GM19238 (cell line): ENCODE results near the gene MTUS2.
A peak's percentile ranks its signal among the peaks of the same experiment; 100 is the strongest.
"Not testable (repeated sequence)": the region's sequence is repeated elsewhere in the genome, so short reads cannot be mapped to it uniquely, and the experiment has no call there.

Experiments used
- DNase-seq: peaks from one replicate; pipeline ENCODE4 v3.0.0; 2011; ENCODE audit warnings: low spot score; ENCODE audit not compliant: insufficient read length

MTUS2 gene

DNA sequence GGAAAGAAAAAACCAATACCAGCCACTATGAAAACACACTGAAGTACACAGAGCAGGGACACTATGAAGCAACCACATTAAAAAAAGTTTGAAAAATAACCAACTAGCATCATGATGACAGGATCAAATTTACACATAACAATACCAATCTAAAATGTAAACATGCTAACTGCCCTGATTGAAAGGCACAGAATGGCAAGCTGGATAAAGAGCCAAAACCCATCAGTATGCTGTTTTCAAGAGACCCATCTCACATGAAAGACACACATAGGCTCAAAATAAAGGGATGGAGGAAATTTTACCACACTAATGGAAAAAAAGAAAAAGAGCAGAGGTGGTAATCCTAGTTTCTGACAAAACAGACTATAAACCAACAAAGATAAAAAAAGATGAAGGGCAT, 484.0 kb downstream of the MTUS2 start:
- no peak for DNase-seq

DNA sequence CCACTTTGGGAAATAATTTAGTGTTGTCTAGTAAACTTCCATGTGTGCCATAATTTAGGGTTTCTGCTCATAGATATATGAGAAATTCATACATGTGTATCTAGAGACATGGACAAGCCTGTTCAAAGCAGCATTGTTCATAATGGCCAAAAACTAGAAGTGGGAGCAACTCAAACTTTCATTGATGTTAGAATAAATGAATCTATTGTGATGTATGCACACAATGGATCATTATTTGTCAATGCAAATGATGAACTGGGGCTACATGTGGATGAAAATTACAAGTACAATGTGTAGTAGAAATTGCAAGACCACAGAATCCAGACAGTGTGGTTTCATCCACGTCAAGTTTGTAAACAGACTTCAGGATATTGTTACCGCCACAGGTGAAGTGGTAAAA, 490.7 kb downstream of the MTUS2 start:
- DNase-seq = no peak

DNA sequence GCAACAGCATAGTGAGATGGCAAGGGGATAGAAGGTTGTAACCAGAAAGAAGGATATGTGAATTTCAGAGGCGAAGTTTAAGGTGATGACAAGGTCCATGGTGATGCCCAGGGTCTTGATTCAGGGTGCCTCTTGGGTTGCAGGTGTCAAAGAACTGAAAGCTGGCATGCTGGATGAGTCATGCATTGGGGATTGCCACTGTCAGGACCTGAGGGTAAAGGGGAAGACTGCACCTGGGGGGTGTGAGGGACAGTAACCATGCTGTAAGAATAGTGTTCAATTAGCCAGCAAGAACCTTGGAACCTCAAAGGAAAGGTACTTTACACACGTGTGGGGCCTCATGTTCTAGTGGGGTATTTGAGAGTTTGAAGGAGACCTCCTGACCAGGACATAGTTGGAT, 495.7 kb downstream of the MTUS2 start:
- no peak for DNase-seq

DNA sequence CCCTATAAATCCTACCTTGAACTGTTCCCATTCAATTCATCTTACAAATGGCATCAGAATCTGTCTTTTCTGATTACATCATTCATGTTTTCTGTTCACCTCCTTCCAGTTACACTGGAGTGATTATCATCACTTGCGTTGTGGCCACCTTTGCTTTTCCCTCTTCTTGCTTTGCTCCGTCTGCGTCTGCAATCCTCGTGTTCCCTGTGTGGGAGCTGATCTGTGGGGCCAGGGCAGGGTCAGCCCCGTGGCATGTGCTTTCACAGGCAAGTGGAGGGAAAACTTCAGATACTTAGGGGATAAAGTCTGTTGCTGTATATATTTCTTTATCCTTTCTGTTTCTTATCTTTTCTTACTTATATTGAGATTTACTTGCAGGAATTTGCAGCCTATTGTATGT, 497.7 kb downstream of the MTUS2 start:
- DNase-seq = no peak

DNA sequence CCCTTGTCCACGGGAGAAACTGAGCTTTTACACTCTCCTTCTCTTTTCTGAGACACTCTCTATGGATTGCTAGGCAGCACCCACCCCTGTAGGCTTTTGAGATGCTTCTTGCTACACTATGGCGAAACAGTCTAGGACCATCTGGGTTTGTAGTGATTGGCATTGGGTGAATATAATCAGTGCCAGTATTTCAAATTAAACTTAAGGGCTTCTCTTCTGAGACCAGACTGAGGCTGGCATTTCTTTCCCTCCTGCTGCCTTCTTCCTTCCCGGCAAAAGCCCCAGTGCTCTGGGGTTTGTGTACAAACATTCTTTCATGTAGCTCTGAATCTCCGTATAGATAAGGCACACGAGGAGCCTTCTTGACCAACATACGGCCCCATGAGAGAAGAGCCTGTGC, 498.6 kb downstream of the MTUS2 start:
- no peak for DNase-seq

DNA sequence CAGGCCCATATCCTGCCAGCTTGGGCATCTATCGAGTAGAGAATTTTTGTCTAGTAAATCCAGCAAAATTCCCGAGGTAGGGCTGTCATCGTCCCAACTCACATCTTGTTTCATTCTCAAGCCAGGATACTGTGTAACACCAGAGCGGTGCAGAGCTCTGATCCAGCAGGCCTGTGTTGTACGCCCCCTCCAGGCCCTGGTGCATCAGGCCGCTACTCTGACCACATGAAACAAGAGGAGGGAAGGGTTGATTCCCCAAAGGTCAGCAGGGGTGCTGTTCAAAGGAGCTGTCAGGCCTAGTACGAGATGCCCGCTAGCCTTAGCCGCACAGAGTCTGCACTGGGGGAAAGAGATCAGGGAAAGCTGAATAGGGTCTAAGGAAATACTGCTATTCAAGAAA, 499.3 kb downstream of the MTUS2 start:
- DNase-seq = no peak

DNA sequence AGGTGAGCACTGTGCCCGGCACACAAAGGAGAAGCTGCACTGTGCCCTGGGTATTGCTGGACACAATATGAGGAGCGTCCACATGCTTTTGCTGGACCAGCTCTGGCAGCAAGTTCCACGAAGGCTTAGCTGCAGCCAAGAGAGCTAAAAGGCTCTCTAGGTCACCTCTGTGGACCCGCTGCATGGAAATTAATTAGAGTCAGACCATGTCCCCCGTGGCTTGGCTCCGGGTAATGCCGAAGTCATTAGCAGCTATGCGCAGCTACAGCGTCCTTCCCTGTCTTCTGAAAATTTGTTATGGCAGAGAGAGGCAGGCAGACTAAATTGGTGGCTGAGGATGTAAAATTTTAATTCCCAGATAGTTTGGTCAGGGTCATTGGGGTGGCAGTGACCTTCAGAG, 503.8 kb downstream of the MTUS2 start:
- no peak for DNase-seq

DNA sequence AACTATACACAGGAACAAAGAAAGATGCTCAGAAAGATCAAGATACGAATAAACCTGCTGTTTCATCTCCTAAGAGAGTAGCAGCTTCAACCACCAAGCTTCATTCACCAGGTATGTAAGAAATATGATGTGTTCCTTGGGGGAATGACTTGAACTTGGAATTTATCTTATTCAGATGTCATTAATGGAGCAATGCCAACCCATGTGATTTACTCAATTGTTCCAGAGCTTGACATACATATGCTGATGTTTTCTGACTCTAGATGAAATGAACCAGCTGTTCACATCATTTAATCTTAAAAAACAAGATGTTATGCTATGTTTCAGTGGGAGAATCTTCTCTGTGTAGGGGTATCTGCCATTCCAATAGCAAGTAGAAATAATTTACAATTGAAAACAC, 504.5 kb downstream of the MTUS2 start:
- DNase-seq = no peak

DNA sequence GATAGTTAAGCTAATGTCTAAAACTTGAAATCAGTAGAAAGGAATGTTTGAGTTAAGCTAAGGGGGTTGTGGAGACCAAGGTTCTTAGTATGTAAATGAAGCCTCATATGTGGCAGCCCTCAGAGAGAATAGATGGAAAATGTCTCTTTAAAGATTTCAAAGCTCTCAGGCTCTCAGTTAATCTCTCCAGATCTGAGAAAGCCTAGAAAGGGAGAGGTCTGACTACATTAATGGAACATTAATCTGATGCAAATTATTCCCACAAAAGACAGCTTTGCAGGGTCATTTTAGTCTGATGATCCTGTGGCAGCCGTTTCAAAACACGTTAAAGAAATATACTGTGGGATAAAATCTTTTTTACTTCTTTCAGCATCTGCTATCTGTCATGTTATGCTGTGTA, 508.4 kb downstream of the MTUS2 start:
- no peak for DNase-seq

DNA sequence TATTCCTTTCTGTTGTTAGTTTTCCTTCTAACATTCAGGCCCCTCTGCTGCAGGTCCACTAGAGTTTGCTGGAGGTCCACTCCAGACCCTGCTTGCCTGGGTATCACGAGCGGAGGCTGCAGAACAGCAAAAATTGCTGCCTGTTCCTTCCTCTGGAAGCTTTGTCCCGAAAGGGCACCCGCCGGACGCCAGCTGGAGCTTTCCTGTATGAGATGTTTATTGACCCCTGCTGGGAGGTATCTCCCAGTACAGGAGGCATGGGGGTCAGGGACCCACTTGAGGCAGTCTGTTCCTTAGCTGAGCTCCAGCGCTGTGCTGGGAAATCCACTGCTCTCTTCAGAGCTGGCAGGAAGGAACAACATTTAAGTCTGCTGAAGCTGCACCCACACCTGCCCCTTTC, 516.2 kb downstream of the MTUS2 start:
- DNase-seq = no peak

DNA sequence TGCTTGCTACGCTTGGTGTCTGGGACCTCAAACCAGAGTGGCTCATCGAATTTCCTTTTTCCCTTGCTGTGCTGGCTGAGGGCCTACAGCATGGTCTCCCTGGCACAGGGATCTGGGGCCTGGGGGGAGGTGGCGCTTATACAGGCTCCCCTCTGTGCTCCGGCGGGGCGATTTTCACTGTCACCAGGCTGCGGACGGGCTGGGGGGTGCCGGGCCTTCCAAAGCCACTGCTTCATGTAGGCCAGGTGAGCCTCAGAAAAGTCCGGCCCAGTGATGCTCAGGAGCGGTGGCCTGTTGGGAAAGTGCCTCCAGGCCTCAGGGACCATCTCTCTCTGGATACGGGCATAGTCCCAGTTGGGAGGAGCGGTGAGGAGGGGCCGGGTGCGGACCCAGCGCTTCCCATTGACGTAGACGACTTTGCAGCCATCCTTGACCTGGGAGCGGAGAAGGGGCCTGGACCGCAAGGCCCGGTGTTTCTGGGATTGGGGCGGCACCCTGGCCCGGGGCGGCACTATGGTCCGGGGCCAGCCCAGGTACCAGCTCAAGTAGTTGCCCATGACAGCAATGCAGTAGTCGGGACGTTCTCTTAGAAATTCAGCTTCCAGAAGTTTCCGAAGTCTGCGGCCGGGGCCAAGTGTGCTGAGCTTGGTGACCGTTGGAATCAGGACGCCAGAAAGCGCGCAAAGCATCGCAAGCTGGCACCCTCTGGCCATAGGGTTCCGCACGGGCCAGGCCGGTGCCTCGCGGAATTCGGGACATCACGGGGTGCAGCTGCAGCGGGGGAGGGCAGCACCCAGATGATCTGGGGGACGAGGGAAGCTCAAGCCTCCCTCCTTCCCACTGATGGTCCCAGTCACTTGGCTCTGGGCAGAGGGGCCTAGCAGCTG, 519.5 kb downstream of the MTUS2 start:
- DNase-seq = no peak

DNA sequence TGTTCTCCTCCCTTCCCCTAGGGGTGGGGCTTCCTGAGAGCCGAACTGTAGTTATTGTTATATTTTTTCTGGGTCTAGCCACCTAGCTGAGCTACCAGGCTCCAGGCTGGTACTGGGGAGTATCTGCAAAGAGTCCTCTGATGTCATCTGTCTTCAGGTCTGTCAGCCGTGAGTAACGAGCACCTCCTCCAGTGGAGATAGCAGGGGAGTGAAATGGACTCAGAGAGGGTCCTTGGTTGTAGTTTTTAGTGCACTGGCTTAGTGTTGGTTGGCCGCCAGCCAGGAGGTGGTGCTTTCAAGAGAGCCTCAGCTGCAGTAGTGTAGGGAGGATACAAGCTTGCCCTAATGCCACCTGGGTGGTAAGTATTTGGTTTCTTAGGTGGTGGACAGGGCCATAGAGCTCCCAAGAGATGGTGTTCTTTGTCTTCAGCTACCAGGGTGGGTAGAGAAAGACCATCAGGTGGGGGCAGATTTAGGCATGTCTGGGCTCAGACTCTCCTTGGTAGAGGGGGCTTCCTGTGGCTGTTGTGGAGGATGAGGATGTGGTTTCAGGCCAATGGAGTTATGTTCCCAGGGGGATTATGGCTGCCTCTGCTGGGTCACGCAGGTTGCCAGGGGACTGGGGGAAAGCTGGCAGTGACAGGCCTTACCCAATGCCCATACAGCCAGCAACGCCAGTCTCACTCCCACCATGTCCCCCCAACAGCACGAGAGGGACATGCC, 525.9 kb downstream of the MTUS2 start:
- not testable (repeated sequence) for DNase-seq

DNA sequence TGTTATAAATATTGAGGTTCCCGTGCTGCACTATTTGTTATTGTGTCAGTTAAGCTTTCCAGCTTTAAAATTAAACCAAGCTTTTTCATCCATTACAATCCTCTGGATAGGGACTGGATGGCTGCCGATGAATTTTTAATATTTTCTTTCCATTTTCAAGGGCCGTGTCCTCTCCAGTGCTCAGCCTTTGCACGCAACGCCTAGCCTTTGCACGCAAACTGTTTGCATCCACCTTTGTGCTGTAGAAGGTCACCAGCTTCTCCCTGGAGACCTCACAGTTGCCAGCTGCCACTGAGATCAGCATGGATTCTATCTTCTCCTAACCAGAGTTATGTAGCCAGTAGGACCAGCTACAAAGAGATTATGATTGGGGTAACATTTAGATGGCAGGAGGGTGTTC, 534.9 kb downstream of the MTUS2 start:
- DNase-seq = no peak

DNA sequence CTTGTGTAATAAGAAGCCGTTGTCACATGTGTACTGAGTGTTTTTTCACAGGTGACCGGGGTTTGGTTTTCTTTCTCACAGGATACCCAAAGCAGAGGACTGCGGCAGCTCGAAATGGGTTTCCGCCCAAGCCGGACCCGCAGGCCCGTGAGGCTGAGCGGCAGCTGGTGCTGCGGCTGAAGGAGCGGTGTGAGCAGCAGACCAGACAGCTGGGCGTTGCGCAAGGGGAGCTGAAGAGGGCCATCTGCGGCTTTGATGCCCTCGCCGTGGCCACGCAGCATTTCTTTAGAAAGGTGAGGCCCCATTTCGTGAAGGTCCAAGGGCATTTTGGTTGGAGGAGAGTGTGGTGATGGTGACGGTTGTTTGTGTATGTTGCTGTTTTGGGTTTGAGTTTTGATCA, 539.0 kb downstream of the MTUS2 start:
- DNase-seq = no peak

DNA sequence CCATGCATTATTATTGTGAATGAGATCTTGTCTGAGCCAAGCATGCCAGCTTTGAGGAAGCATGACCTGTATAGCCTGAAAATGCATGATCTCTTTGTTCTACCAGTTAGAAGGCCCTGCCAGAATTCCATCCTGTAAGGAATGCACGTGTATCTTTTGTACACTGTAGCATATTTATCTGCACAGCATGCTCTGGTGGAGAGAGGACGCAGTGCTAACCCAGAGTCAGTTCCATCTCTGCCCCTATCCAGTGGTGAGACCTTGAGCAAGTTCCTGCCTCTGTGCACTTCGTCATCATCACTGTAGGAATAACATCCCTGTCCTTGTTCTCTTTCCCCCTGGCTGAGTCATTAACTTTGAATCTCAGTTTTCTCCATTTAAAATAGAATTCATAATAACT, 541.6 kb downstream of the MTUS2 start:
- DNase-seq = no peak

DNA sequence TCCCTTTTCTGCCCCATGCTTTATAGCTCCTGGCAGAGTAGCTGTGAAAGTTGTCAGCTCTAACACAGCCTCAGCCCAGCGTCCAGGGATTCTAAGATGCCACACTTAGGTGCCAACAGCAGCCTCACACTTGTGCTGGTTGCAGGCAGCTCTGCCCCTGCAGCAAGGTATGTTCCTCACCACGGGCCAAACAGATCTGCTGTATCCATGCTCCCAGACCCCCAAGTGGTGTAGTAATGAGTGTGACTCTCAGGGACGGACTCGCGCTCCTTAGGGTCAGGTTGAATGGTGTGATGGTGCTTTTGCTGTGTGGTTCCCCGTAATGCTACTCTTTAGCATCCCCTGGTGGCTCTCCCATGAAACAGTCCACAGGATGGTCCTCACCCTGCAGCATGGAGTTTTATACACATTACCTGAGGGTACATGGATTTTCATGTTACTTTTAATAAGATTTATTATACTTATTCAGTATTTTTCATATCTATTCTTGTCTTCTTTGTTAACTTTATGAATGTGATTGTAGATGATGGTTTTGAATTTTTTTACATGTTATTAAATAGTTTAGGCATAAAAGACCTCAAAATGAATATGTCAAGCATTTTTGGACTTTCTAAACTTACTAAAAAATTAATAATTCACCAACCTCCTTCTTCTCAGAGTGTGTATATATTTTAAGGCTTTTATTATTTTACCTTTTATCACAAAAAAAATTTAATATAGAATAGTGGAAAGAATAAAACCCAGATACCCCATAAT, 542.9 kb downstream of the MTUS2 start:
- peak; percentile 53 for DNase-seq

DNA sequence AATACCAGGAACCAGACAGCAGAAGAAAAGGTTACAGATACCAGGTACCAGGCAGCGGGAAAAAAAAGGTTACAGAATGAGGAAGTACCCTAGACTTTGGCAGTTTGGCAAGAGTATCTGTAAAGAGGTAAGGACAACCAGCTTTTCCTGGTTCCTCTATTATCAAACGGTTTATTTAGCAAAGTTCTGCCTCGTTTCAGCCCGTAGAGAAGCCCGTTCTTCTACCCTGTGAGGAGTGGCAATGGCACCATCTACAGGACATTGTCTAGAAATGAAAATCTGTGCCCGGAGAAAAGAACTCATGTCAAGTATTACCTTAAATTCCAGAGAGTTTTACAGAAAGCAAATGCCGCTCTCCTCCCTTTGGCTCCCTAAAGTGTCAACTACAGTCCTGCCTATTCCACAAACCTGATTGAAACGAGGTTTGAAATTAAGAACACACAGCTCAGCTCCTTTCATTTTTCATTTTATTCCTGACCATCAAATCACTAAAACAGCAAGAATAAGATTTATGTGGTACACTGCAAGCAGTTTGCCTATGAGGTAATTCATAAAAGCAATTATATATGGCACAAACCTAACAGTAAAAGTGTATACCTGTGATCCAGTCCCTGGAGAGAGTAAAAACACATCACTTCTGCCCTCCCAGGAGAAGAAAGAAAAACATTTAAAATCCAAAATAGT, 549.1 kb downstream of the MTUS2 start:
- no peak for DNase-seq

DNA sequence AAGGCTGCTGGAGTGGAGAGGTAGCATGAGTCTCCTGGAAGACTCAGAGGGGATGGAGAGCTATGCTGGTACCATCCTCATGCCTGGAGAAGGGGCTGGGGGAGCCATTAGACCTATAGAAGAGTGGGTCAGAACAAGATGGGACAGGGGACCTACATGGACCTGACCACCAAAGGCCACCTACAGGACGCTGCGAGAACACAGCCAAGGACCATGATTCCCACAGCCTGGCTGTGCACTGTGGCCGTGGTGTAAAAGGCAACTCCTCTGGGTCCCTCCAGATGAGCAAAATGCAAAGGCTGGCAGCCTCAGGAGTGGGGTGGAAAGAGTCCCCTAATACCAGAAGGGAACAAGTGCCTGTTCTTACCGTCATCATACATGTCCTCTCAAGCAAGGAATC, 559.1 kb downstream of the MTUS2 start:
- no peak for DNase-seq

DNA sequence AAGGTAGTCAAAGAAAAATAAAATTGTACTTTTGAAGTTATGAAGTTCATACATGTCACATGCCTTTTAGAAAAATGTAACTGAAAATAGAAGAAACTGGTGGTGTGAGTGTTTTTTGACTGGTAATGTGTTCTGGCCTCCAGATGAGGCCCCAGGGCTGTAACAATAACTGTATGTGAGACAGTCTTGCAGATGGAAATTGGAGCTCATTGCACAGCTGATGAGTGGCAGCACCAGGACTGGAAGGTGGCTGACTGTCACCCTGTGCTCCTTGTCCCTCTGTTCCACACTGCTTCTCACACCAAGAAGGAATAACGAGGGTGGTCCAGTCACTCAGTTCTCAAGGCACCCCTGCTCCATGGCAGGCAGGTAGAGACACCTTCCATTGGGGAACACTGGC, 559.7 kb downstream of the MTUS2 start:
- no peak for DNase-seq

DNA sequence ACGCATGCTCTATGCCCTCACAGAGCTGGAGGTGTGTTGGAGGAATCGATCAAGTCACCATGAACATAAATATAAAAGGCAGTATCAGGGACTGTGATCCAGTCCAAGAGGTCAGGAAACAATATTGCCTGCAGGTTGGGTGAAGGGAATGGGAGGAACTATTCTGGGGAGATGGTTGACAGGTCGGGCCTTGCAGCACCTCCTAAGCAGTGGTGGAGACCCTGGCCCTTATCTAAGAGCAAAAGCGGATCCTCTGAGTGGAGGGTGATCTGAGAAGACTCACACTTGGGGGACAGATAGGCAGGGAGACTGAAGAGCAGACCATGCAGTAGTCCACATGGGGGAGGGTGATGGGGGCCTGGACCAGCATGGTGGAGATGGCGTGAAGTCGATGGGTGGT, 561.9 kb downstream of the MTUS2 start:
- no peak for DNase-seq

DNA sequence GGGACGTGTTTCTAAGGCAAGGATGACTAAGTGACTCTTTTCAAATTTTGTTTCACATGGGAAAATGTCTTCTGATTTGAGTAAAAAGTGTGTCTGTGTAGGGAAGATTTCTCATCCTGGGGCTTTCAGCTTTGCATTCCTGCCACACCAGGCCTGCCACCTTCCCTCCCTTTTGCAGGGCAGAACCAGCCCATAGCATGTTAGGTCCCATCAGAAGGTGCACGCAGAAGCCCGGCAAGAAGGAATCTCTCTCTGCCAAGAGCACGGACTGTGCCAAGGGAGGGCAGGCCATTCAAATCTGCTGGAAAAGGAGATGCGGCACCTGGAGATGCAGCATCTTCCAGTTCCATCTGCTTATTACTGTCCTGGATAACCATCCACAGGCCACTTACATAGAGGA, 563.3 kb downstream of the MTUS2 start:
- DNase-seq = no peak

DNA sequence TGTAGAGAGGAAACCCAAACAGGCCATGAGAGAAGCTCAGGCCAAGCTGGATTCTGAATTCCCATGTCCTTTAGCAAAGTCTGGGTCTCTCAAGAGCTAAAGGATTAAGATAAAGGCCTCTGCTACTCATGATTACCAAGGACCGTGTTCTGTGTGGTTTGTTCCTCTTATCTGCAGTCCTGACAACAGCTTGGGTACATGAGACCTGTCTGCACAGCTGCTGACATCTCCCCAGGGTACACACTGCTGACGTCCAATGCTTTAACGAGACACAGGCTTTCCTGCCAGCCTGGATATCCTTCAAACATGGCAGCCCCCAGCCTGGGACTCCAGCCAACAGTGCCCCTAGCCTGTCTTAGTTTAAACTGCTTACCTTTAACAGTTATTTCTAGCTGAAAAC, 564.3 kb downstream of the MTUS2 start:
- no peak for DNase-seq
